Activated CD8-positive, alpha-beta T cell treated with anti-CD3 and anti-CD28 coated beads for 36 hours (primary cell): Measurements from ENCODE around the gene TAB3. TPM values are rescaled to one million over a fixed set of nuclear protein-coding genes. Genes with fewer than 3 reads are reported as not detected.

ENCODE experiments used
- ATAC-seq: fragments of 200-7000 bp; cut with Tn5 transposase; one replicate; pipeline ENCODE4 v1.10.0; 2021; ENCODE audit warnings: mild to moderate bottlenecking, moderate library complexity
- CTCF ChIA-PET: fragments of 350-600 bp; sonication (Branson Sonifier 250); formaldehyde crosslinking; loops from one replicate; lab custom pipeline; 2021; ENCODE audit warnings: antibody characterized with exemption; lab: Charles Lee
- POLR2A ChIA-PET: fragments of 350-600 bp; sonication (Branson Sonifier 250); formaldehyde crosslinking; loops from one replicate; lab custom pipeline; 2021; ENCODE audit warnings: antibody characterized with exemption; lab: Charles Lee
- DNase-seq: peaks from one replicate; pipeline ENCODE4 v3.0.0-alpha.2; 2020
- H3K27ac Mint-ChIP-seq: one replicate; pipeline ENCODE4 v1.8.0; 2021; ENCODE audit warnings: mild to moderate bottlenecking, mixed read lengths
- H3K27me3 Mint-ChIP-seq: one replicate; pipeline ENCODE4 v1.8.0; 2021; ENCODE audit warnings: mixed read lengths
- H3K36me3 Mint-ChIP-seq: one replicate; pipeline ENCODE4 v1.8.0; 2021; ENCODE audit warnings: low read depth, mixed read lengths
- H3K4me1 Mint-ChIP-seq: one replicate; pipeline ENCODE4 v1.8.0; 2021; ENCODE audit warnings: low read depth, mixed read lengths
- H3K4me3 Mint-ChIP-seq: one replicate; pipeline ENCODE4 v1.8.0; 2021; ENCODE audit warnings: mild to moderate bottlenecking, moderate library complexity, mixed read lengths
- H3K9me3 Mint-ChIP-seq: one replicate; pipeline ENCODE4 v1.8.0; 2021; ENCODE audit warnings: mixed read lengths
- CTCF ChIP-seq: fragments of 200-600 bp; IDR thresholded peaks from one replicate; pipeline ENCODE4 v1.8.0; 2022; ENCODE audit warnings: antibody characterized with exemption, mild to moderate bottlenecking
- intact Hi-C: fragments of 100-400 bp; cut with micrococcal nuclease; formaldehyde crosslinking; loops from one replicate; pipeline ENCODE4 v1.10.0; 2022
- total RNA-seq, 2 experiments: library from RNA; stranded (reverse); gene quantifications; one replicate each; pipeline ENCODE4 v1.2.3, GENCODE V29; 2021

TAB3 gene
- total RNA-seq, 2 experiments from 2014 or later: 15.5 to 16.5 TPM

DNA sequence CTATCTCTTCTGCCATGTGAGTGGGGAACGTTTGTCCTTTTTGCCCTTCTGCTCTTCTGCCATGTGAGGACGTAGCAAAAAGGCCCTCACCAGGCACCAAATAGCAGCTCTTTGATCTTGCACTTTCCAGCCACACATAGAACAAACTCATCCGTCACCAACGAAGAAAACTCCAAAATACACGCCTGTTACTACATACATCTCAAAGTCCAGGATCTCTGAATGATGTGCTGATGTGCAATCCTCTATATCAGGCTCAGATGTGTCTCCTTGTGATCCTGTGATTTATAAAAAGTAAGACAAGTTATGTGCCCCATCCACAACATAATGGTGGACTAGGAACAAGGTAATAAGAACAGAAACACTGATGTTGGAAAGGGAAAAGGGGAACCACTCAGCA, 9.8 kb upstream of the TAB3 start:
- TF ChIP-seq CTCF: no peak
- Mint-ChIP-seq H3K4me3 (no peak overlapping the region), H3K27me3 (peaks cover 5% of the 10 kb centered on the region), H3K9me3 (no peaks in the 10 kb centered on the region), H3K4me1 (peaks cover 4% of the 10 kb centered on the region), H3K27ac (no peak overlapping the region), H3K36me3 (no peaks in the 10 kb centered on the region)
- no peak for DNase-seq
- no peak for ATAC-seq
- ChIA-PET CTCF (interaction anchor here (0.9 kb wide), 1 partner anchor 264 kb away, joined by 3 read pairs; no protein-coding TSS in a partner anchor), POLR2A (no interaction called here)
- intact Hi-C loops: no loop called here

DNA sequence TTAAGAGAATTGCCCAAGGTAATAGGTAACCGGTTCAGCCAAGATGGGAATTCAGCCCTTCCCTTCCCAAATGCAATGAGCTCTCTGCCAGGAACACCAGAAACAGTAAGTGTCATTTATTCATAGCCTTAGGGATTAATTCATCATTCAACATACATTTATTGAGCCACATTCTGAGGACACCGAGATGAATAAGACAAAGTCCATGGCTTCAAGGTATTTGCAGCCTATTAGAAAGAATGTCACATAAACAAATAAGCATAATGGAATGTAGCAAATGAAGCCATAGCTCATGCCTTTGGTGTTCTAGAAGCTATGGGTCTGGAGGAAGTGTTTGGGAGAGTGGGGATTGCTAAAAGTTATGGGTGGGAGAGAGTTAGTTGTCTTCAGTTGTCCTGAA, 6.3 kb upstream of the TAB3 start:
- Mint-ChIP-seq H3K9me3 (no peaks in the 10 kb centered on the region), H3K4me3 (no peak overlapping the region), H3K36me3 (no peaks in the 10 kb centered on the region), H3K27ac (no peak overlapping the region), H3K4me1 (peaks cover 6% of the 10 kb centered on the region), H3K27me3 (peaks cover 5% of the 10 kb centered on the region)
- POLR2A ChIA-PET: interaction anchor here (0.7 kb wide), 1 partner anchor 44 kb away, joined by 4 read pairs; no protein-coding TSS in a partner anchor
- no peak for TF ChIP-seq CTCF
- CTCF ChIA-PET: interaction anchor here (1.0 kb wide), 1 partner anchor 325 kb away, joined by 3 read pairs; no protein-coding TSS in a partner anchor
- intact Hi-C loops: no loop called here
- DNase-seq (no peak), ATAC-seq (no peak)

- no peaks in the 10 kb centered on the region for H3K9me3 Mint-ChIP-seq
- H3K36me3 Mint-ChIP-seq: no peaks in the 10 kb centered on the region
- peaks cover 3% of the 10 kb centered on the region for H3K27me3 Mint-ChIP-seq
- ChIA-PET POLR2A (no interaction called here), CTCF (no interaction called here)
- TF ChIP-seq CTCF: no peak
- DNase-seq: no peak
- no peak overlapping the region for H3K4me3 Mint-ChIP-seq
- intact Hi-C loops: no loop called here
- ATAC-seq: no peak
- peaks cover 3% of the 10 kb centered on the region for H3K4me1 Mint-ChIP-seq
- no peak overlapping the region for H3K27ac Mint-ChIP-seq
Measured at GRCh38 chrX:30893206-30893605, 4.2 kb upstream of the TAB3 start.

DNA sequence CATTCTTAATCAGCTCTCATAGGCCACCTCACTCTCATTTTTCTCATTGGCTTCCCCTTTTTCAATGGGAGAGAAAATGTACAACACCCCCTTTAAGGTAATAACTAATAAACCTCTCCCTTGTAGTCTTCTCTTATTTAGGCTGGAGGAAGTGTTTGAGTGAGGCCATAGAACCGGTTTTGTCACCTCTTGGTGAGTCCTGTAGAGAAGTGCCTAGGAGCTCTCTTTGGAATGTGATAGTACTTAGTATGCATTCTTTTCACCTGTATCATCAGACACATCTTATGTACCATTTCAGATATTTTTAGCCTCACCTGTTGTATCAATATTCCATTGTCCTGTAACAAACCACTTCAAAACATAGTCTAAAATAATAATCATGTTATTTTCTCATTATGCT, 3.5 kb upstream of the TAB3 start:
- peaks cover 7% of the 10 kb centered on the region for H3K4me1 Mint-ChIP-seq
- ChIA-PET CTCF (no interaction called here), POLR2A (no interaction called here)
- no peak for TF ChIP-seq CTCF
- intact Hi-C loops: no loop called here
- ATAC-seq (no peak), DNase-seq (no peak)
- H3K27me3 Mint-ChIP-seq: peaks cover 3% of the 10 kb centered on the region
- H3K27ac Mint-ChIP-seq: no peak overlapping the region
- H3K36me3 Mint-ChIP-seq: no peaks in the 10 kb centered on the region
- H3K4me3 Mint-ChIP-seq: no peak overlapping the region
- no peaks in the 10 kb centered on the region for H3K9me3 Mint-ChIP-seq

- Mint-ChIP-seq H3K36me3 (peaks cover 2% of the 10 kb centered on the region), H3K4me1 (peaks cover 37% of the 10 kb centered on the region), H3K4me3 (peak overlapping the region; percentile 82), H3K27me3 (no peaks in the 10 kb centered on the region), H3K9me3 (no peaks in the 10 kb centered on the region), H3K27ac (peak overlapping the region; percentile 87)
- ChIA-PET POLR2A (interaction anchor here (1.5 kb wide), 1 partner anchor 25 kb away, joined by 4 read pairs; no protein-coding TSS in a partner anchor), CTCF (interaction anchor here (0.9 kb wide), 1 partner anchor 153 kb away, joined by 3 read pairs; no protein-coding TSS in a partner anchor)
- TF ChIP-seq CTCF: no peak
- intact Hi-C loops: loop anchor here (5.0 to 10.0 kb wide), 2 partner anchors 154 to 231 kb away; no protein-coding TSS in a partner anchor
- ATAC-seq (peak; percentile 26), DNase-seq (peak; percentile 45)
Measured at GRCh38 chrX:30888526-30889146, 418 bp downstream of the TAB3 start.
